Ishikawa (cell line): ENCODE measurements around the gene SPN.

ENCODE experiments used
- CEBPB ChIP-seq: IDR thresholded peaks from 2 replicates; pipeline ENCODE4 v1.6.1; 2012
- CREB1 ChIP-seq: IDR thresholded peaks from 2 replicates; pipeline ENCODE4 v1.6.1; 2012; ENCODE audit warnings: low read depth
- EGR1 ChIP-seq: IDR thresholded peaks from 2 replicates; pipeline ENCODE4 v1.6.1; 2012
- EP300 ChIP-seq: IDR thresholded peaks from 2 replicates; pipeline ENCODE4 v1.6.1; 2012; ENCODE audit warnings: borderline replicate concordance
- FOXM1 ChIP-seq: IDR thresholded peaks from 2 replicates; pipeline ENCODE4 v1.6.1; 2012; ENCODE audit warnings: low read depth, borderline replicate concordance
- MAX ChIP-seq: IDR thresholded peaks from 2 replicates; pipeline ENCODE4 v1.6.1; 2012
- NFIC ChIP-seq: IDR thresholded peaks from 2 replicates; pipeline ENCODE4 v1.6.1; 2012
- RAD21 ChIP-seq: IDR thresholded peaks from 2 replicates; pipeline ENCODE4 v1.6.1; 2012; ENCODE audit warnings: low read depth
- REST ChIP-seq: IDR thresholded peaks from 2 replicates; pipeline ENCODE4 v1.6.1; 2012; ENCODE audit warnings: low read depth, mild to moderate bottlenecking
- TAF1 ChIP-seq: IDR thresholded peaks from 2 replicates; pipeline ENCODE4 v1.6.1; 2012; ENCODE audit warnings: low read depth, mild to moderate bottlenecking
- TCF12 ChIP-seq: IDR thresholded peaks from 2 replicates; pipeline ENCODE4 v1.6.1; 2012; ENCODE audit warnings: low read depth
- TEAD4 ChIP-seq: IDR thresholded peaks from 2 replicates; pipeline ENCODE4 v1.6.1; 2012
- USF1 ChIP-seq: IDR thresholded peaks from 2 replicates; pipeline ENCODE4 v1.6.1; 2012
- YY1 ChIP-seq: IDR thresholded peaks from 2 replicates; pipeline ENCODE4 v1.6.1; 2012; ENCODE audit warnings: low read depth
- ZBTB7A ChIP-seq: IDR thresholded peaks from 2 replicates; pipeline ENCODE4 v1.6.1; 2012; ENCODE audit warnings: low read depth

Gene SPN

GRCh38 chr16:29697391-29697790 lies 34.3 kb downstream of the SPN start:
- no peak for TF ChIP-seq EP300
- TF ChIP-seq EGR1 = no peak
- no peak for TF ChIP-seq TEAD4
- TF ChIP-seq FOXM1 = no peak
- TF ChIP-seq MAX = no peak
- no peak for TF ChIP-seq REST
- TF ChIP-seq TAF1 = no peak
- no peak for TF ChIP-seq NFIC
- no peak for TF ChIP-seq CEBPB
- TF ChIP-seq YY1 = no peak
- TF ChIP-seq USF1 = no peak
- TF ChIP-seq RAD21 = no peak
- no peak for TF ChIP-seq ZBTB7A
- TF ChIP-seq TCF12 = no peak

GRCh38 chr16:29698042-29698441 lies 35.0 kb downstream of the SPN start:
- no peak for TF ChIP-seq CREB1
- TF ChIP-seq USF1 = no peak
- TF ChIP-seq MAX = no peak
- TF ChIP-seq CEBPB = no peak
- TF ChIP-seq NFIC = no peak
- no peak for TF ChIP-seq TEAD4
- no peak for TF ChIP-seq EGR1
- no peak for TF ChIP-seq YY1
- no peak for TF ChIP-seq RAD21
- TF ChIP-seq REST = no peak
- no peak for TF ChIP-seq FOXM1
- no peak for TF ChIP-seq EP300
- no peak for TF ChIP-seq TCF12
- TF ChIP-seq TAF1 = no peak
- TF ChIP-seq ZBTB7A = no peak

GRCh38 chr16:29698484-29699323 lies 35.7 kb downstream of the SPN start:
- TF ChIP-seq EP300 = no peak
- TF ChIP-seq USF1 = no peak
- no peak for TF ChIP-seq EGR1
- no peak for TF ChIP-seq CEBPB
- TF ChIP-seq RAD21 = no peak
- no peak for TF ChIP-seq MAX
- no peak for TF ChIP-seq YY1
- TF ChIP-seq CREB1 = no peak
- no peak for TF ChIP-seq REST
- TF ChIP-seq TCF12 = no peak
- no peak for TF ChIP-seq TEAD4
- no peak for TF ChIP-seq FOXM1
- TF ChIP-seq TAF1 = no peak
- no peak for TF ChIP-seq NFIC
- no peak for TF ChIP-seq ZBTB7A
